Activated T-helper 9 cell treated with anti-CD3 and anti-CD28 coated beads, Interleukin-2, amount 50 U/mL, for 16 hours (primary cell): ENCODE data around the gene TIMD4.

ENCODE experiments used
- DNase-seq: peaks from one replicate; pipeline ENCODE4 v3.0.0-alpha.2; 2020; ENCODE audit warnings: low read depth

TIMD4 gene

DNA sequence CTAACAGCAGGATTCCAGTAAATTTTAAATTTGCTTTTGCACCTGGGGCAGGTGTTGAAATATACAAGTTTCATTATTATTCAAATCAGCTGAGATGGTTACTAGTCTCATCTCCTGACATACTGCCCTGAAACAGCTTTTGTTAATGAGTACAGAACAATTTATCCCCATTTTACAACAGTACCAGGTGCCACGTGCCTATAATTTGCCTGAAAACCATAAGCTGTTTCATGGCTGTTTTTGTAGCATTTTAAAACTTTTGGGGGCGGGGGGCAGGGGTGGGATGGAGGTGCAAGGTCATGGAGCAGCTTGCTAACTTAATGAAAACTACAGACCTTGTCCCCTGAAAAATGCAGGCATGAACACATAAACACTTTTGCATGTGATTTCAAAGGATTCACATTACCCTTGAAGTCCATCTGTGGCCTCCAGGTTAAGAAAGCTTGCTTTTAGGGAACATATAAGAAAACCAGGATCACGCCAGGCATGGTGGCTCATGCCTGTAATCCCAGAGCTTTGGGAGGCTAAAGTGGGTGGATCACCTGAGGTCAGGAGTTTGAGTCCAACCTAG is 42.1 kb downstream of the TIMD4 start:
- DNase-seq = no peak

DNA sequence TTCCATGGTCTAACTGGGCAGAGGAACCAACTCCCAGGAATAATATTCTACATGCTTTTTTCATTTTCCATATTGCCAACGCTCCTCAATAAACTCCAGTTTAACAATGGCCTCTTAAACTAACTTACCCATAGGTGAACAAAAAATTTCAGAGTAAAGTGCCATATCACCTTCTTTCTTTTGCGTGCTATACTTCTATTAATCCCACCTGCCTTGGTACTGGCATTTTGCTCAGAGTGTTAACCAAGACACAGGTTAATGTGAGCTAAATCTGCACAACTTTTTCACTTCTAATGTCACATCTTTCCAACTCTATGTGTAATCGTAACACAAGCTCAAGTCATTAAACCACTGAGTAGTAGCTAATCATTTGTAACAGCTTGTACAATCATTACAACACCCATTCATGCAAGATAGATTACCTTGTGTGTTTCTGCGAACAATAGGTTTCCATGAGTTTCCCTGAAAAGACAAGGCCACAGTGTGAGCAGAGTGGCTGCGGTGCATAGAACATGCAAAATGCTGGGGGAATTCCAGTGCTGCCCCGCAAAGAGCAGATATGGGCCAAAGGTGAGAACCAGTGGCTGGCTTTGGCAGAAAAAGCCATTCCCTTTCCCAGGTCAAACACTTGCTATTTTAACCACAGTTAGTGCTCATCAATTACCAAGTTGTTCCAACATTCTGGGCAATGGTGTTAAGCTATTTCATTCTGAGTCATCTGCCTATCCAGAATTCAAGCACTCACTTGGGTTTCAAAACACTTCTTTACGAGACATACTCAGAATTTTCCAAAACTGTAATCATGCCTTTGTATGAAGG is 42.8 kb downstream of the TIMD4 start:
- peak; percentile 20 for DNase-seq

DNA sequence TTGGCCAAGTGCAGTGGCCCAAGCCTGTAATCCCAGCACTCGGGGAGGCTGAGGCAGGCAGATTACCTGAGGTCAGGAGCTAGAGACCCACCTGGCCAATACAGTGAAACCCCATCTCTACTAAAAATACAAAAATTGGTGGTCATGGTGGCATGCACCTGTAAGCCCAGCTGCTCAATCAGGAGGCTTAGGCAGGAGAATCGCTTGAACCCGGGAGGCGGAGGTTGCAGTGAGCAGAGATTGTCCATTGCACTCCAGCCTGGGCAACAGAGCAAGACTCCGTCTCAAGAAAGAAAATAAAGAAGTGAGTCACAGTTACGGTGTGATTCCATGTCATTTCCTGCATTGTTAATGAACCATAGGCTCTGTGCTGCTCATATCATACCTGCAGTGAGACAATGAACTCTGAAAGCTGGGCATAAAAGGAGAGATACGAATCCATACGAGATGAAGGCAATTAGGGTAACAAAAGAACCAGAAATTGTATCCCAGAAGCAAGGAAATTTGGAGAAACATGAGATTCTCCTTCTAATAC is 44.6 kb downstream of the TIMD4 start:
- no peak for DNase-seq

DNA sequence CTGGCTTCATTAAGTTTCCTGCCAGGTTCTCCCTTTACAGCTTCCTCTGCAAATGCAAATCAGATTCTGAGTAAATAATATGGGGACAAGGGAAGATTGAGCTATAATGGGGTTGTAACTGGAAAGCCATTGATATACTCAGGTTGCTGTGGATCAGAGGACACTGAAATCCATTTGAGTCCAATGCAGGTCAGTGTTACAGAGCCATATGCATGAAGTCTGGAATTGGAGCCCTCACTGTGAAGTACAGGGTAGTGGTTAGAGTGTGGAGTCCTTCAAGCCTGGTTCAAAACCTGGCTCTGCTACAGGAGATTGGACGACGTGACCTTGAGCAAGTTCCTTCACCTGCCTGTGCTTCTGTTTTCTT is 48.7 kb downstream of the TIMD4 start:
- no peak for DNase-seq

DNA sequence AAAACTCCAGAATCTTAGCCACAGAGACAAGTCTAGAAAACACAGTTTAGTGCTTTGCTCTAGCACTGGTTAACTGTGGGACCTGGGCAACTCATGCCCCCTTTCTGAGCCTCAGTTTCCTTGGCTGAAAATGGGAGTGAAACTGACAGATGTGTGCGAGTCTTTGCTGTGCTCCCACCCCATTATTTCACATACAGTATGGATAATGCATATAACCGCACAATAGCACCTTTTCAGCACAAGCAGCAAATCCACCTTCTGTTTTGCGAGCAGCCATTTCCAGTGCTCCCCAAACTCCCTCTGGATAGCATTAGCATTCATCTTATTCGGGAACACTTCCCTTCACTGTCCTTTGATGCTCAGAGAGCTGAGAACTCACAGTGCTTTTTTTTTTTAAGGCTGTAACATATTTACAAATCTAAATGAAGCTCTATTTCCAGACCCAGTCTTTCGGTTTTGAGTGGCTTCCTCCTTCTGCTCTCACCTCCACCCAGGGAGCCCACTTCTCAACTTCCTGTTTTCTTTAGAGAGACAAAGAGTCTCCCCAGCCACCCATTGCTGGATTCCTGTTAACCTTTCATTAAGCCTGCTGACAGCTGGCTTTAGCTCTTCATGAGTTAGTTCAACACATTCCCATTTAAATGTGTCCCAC is 49.2 kb downstream of the TIMD4 start:
- DNase-seq = no peak

DNA sequence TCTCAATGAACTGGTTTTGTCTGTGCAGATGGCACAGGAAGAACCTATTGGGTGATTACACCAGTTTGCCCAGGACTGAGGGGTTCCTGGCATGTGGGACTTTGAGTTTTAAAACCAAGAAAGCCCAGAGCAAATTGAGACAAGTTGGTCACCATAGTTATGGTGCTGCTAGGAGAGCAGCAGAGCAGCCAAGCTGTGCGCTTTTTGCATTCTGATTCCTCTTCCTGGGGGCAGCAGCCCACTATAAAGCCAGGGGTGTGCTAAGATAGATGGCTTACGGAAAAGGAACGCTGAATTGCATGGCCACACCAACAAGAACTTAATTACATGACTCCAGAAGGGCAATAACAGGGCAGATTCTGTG is 49.7 kb downstream of the TIMD4 start:
- no peak for DNase-seq

DNA sequence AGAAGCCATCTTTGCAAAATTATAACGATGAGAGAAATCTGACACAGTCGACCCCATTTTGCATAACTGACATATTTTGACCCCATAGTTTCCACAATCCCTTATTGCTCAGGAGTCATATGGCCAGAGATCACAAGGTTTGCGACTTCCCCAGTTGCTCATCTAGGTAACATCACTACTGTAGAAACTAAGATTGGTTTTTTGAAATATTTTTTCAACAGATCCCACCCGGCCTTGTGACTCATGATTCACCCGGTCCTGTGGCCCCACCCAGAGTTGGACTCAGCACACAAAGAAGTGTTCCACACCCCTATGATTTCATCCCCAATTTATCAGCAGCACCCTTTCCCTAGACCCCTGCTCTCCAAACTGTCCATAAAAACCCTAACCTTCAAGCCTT is 50.2 kb downstream of the TIMD4 start:
- DNase-seq = no peak

DNA sequence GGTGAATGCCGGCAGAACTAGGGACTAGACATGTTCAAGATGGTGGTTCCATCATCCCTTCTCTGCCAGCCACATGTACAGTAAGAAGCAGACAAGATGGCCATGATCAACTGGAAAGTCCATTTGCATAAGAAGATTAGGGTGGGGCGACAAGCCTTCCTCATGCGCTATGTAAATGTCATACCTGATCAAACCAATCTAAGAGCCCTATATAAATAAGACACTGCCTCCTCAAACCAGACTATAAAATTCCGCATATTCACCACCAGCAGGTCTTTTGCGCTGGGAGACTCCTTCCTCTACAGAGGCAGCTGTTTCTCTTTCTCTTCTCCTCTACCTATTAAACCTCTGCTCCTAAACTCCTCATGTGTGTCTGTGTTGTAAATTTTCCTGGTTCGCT is 53.8 kb downstream of the TIMD4 start:
- DNase-seq = no peak

DNA sequence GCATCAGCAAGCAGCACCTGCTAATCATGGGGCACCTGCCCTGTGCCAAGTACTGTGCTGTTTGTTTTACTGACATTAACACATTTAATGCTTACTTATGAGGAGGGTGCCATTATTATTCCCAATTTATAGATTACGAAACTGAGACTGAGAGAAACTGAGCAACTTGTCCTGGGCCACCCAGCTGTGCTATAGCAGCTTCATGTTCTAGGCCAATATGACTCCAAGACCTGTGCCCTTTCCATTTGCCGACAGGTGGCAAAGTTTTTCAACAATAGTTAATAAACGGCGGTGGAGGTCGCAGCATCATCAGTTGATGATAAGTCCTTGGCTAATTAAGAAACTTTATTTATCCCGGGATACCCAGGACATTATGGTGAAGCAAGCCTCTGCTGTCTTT is 55.4 kb downstream of the TIMD4 start:
- no peak for DNase-seq

DNA sequence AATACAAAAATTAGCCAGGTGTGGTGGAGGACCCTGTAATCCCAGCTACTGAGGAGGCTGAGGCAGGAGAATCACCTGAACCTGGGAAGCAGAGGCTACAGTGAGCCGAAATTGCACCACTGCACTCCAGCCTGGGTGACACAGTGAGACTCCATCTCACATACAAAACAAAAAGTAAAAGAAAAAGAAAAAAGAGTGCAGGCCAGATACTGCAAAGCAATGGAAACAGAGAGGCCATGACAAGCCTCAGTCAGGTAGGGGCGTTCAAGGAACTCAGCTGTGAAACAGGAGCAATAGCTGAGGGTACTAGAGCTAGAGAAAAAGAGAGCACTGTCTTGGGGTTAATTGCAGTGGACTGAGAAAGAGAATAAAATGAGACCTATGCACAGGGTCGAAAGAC is 56.2 kb downstream of the TIMD4 start:
- DNase-seq = no peak

DNA sequence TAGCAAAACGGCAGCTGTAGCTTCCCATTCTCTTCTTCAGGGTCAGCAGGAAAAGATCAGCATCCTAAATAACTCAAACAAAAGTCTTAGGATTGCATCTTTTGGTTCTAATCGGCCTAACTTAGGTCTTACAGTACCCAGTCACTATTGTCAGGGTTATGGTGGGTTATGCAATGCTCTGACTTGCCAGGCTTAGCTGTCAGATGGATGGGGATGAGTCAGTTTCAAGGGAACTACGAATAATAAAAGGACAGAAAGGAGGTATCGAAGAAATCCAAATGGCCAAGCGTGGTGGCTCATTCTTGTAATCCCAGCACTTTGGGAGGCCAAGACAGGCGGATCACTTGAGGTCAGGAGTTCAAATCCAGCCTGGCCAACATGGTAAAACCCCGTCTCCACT is 66.5 kb downstream of the TIMD4 start:
- no peak for DNase-seq

DNA sequence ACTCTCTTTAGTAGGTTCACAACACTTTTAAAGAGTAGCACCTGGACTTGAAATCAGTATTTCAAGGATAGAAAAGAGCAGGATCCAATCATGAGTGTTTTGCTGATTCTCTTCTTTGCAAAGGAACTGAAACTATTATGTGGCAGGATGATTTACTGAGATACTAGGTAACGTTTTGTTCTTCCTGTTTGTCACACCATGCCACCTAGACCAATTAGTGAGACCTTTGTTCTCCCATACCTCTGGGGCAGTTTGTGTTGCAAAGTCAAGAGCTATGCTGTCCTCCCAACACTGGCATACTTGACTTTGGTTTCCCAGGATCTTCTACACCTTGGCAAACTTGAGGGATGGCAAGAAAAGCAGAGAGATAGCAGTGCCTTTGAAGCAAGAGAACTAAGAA is 69.5 kb downstream of the TIMD4 start:
- DNase-seq = no peak

DNA sequence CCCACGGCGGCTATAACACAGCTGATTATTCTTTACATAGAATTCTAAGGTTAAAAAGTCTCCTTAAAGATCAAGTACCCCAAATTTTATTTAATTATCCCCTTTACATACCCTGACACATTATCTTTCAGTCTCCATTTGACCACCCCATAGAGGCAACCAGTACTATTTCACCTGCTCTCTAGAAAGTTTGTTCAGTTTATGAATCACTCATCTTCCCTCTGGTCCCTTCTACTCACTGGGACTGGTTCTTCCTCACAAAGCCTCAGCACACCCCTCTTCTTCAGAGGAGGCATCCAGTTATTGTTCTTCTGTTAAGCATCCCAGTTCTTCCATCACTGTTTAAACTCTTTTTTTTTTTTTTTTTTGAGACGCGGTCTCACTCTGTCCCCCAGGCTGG is 70.2 kb downstream of the TIMD4 start:
- DNase-seq = no peak

DNA sequence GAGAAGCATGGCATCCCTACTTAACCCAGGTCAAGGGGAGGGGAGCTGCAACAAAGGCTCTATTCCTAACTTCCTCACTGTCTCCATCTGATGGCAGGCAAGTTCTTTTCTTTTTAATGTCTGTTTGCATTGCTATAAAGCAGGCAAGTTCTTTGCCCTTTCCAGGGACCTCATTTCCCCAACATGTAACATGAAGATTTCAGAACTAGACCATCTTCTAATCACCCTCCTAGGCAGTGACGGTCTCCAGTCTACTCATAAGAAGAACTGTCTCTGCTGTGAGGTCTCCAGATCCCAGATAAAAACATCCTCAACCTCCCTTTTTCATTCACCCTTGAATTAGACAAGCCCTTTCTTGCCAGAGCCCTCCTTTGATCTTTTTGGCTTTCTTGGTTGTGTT is 70.8 kb downstream of the TIMD4 start:
- no peak for DNase-seq

DNA sequence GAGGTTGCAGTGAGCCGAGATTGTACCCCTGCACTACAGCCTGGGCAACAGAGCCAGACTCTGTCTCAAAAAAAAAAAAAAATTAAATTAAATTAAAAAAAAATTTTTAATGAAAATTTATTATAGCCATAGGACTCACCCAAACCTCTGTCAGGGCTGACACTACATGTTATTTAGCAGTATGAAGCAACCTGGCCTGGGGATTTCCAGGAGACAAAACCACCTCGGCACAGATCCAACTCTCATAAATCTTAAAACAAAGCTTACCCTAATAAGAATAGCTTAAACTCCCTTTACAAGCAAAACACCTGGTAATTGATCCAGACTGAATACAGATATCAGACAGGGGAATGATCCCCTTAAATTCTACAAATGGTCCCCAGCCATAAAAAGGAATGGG is 74.5 kb downstream of the TIMD4 start:
- no peak for DNase-seq

DNA sequence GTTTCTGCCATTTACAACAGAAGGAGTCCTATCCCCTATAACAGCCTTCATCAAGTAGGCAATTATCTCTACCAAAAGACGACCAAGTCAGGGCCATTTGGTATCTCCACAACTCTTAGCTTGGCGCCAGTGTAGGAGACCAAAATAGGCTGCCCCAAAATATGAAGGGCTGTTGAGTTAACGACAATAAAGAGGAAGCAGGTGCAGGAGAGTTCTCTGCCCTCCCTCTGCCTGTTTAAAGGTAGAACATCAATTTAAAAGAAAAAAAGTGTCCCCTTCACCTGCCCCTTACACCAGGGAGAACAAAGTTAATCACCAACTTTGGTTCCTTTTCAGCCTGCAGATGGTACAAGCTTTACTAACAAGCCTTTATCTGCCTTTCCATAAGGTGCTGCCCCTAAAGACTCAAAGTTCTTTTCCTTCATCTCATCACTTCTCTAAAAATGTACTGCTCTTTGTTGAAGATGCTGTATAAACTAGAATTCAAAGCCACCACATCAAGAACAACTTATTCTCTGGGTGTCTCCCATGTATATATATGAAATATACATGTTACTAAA is 79.6 kb downstream of the TIMD4 start:
- DNase-seq = no peak

DNA sequence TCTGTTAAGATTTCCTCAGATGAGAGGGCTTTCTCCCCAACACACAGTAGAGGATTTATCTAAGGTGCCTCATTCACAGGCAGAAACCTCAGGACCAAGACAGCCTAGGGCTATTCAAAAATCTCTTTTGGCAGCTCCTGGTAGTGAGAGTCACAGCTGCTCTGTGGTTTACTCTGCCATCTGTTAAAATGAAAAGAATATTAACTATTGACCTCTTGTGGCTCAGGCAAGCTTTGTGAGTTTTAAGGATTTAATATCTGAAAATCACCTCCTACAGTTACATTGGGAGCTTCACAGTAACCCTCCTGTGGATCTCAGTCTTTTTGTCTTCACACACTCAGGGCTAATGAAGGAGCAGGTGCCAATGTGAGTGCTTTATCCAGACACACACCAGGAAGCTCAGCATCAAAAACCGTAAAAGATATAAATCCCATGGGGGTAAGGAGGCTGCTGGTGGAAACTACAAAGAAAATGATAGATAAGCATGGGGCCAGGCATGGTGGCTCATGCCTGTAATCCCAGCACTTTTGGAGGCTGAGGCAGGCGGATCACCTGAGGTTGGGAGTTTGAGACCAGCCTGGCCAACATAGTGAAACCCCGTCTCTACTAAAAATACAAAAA is 83.3 kb downstream of the TIMD4 start:
- DNase-seq = no peak

DNA sequence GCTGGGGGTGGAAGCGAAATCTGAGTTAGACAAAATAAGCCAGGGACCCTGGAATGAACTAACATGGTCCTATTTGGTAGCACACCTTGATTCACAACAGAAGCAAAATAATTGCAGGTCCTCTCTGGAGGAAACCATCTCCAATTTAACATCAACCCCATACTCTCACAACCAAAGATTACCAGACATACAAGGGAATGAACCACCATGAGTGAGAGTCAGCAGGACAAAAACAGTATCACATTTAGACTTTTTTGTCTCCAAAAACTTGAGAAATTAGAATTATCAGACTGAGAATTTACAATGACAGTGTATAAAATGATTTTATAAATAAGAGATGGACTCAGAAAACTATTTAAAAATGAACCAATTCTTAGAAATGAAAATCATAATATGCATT is 91.8 kb downstream of the TIMD4 start:
- no peak for DNase-seq

DNA sequence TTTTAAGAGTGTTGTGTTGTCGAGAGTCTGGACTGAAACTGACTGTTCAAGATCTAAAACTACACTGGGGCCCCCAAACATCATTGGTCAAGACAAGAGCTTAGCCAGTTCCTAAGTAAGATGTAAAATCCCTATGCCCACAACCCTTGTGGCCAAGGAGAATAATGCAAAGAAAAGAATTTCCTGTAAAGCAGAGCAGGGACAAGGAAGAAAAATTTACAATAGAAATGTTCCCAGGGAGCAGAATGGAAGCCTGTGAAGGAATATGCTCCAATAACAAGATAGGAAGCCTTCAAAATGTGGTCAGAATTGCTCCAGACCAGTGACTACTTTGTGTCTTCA is 92.6 kb downstream of the TIMD4 start:
- DNase-seq = no peak
